Measurements from ENCODE around the gene REX1BD. TPM values are rescaled to one million over a fixed set of nuclear protein-coding genes. Genes with fewer than 3 reads are reported as not detected.

The REX1BD gene
- total RNA-seq, 1 donor from 2014 or later = 43.3 TPM

Other genes with a start within 250 kb of the REX1BD start
- gene PGPEP1, start 248.2 kb upstream of the REX1BD start, total RNA-seq = 12.1 and 14.8 TPM in 2 replicates
- 70.0 and 104 TPM in 2 replicates for gene GDF15, start 202.6 kb upstream of the REX1BD start, total RNA-seq
- gene LRRC25, start 191.2 kb upstream of the REX1BD start, total RNA-seq = not detected in 2 replicates
- gene SSBP4, start 169.4 kb upstream of the REX1BD start, total RNA-seq = 44.0 and 45.8 TPM in 2 replicates
- gene ISYNA1, start 150.7 kb upstream of the REX1BD start, total RNA-seq = 26.0 and 33.6 TPM in 2 replicates
- 10.0 and 17.1 TPM in 2 replicates for gene ELL, start 66.7 kb upstream of the REX1BD start, total RNA-seq
- 137 and 167 TPM in 2 replicates for gene FKBP8, start 45.2 kb upstream of the REX1BD start, total RNA-seq
- gene KXD1, start 30.9 kb upstream of the REX1BD start, total RNA-seq = 39.5 and 53.4 TPM in 2 replicates
- 955 and 1,121 TPM in 2 replicates for gene UBA52, start 16.9 kb upstream of the REX1BD start, total RNA-seq
- not detected in 2 replicates for gene CRLF1, start 18.0 kb downstream of the REX1BD start, total RNA-seq
- gene TMEM59L, start 24.1 kb downstream of the REX1BD start, total RNA-seq = not detected in 2 replicates
- 1.2 and 1.5 TPM in 2 replicates for gene KLHL26, start 48.2 kb downstream of the REX1BD start, total RNA-seq
- 0.44 and 0.79 TPM in 2 replicates for gene CRTC1, start 94.9 kb downstream of the REX1BD start, total RNA-seq
- gene COMP, start 202.5 kb downstream of the REX1BD start, total RNA-seq = not detected in 2 replicates
- 42.9 and 51.6 TPM in 2 replicates for gene UPF1, start 243.2 kb downstream of the REX1BD start, total RNA-seq